Right kidney (tissue), 1 donor: ENCODE results near the gene UQCC2.
A peak's percentile ranks its signal among the peaks of the same experiment; 100 is the strongest.

Source experiments
- DNase-seq: peaks from one replicate; pipeline ENCODE4 v3.0.0-alpha.2; 2016

UQCC2 gene

GRCh38 chr6:33744895-33745546, 33.5 kb upstream of the UQCC2 start:
- DNase-seq: no peak

DNA sequence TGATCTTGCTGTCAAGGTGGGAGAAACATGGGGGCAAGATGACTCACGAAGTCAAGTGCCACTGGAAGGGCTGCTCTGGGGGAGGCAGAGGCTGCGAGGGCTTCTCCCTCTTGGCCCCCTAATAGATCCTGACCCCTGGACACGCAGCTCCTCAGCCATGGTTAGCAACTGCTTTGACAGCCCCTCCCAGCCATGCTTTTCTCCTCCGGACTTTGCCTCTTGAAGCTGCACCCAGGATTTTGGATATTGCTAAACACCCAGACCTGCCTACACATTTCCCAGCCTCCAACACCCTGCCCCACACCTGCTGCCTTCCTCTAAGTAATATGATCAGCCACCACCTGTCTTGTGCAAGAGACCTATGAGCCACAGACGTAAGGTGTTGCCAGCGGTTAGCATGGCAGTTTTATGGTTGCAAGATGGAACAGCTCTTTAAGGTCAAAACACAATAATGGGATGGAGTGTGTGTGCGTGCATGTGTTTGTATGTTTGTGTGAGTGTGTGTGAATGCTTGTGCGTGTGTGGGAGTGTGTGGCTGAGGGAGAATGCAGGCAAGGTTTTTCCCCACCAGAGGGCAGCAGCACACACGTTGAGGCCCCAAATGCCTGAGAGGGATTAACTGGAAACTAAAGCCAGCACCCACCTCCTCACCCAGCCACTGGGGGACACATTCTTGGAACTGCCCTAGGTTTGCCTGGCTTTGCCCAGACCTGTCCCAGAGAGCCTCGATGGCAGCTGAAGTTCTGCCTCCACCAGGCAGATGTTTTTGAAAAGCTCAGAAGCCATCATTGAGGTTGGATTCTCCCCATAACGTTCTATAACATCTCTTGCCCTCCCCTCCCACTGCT, 32.7 kb upstream of the UQCC2 start:
- peak; percentile 81 for DNase-seq

DNA sequence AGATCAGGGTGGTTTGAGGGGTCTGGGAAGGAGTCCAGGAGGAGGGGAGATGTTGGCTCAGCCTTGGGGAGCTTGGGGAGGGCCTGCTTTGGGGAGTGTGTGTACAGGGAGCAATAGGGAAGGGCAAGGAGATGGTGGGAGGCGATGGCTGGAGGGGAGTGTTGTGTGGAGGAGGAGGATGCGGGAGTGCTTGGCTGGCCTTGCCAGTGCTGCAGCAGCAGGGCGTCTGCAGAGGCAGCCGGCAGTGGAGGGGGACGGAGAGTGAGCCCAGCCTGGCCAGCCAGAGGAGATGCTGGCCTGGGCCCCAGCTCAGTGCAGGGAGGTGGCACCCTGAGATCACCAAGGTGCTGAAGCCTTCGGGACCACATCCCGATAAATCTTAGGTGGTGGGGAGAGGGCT, 31.3 kb upstream of the UQCC2 start:
- DNase-seq: no peak

GRCh38 chr6:33742092-33742491, 30.6 kb upstream of the UQCC2 start:
- DNase-seq: no peak

DNA sequence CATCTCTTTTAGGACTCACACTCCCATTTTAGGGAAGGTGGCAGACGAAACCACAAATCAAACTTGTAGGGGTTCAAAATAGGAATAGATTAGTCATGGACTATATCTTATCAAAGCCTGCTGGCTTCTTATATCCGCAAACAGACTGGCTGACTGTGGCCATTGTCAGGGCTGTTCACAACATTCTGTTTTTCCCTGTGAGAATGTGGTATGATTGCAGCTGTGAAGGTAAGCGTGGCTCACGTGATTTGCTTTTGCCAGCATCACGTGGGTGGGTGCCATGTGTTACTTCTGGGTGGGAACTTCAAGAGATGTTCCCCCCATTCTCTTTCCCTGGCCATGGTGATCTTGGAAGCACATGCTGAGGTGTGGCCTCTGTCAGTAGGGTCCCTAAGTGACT, 29.3 kb upstream of the UQCC2 start:
- no peak for DNase-seq

GRCh38 chr6:33740204-33740608, 28.7 kb upstream of the UQCC2 start:
- no peak for DNase-seq

GRCh38 chr6:33739571-33739970, 28.1 kb upstream of the UQCC2 start:
- no peak for DNase-seq

DNA sequence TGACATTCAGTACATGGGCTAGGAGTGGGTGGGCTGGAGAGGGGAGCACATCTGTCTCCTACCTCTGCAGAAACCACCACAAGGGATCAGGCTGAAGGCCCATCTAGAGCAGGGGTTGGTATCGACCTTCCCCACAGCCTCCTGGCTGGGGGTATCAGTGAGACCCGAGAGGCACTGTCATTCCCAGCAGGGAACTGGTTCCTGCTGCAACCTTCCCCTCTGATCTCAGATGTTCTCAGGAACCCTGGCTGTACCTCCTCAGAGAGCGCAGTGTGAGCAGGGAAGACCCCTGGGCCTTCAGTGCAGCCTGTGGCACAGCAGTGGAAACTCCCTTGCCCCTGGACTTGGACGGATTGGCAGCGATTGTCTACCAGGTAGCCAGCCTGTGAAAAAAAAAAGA, 27.4 kb upstream of the UQCC2 start:
- DNase-seq: no peak

DNA sequence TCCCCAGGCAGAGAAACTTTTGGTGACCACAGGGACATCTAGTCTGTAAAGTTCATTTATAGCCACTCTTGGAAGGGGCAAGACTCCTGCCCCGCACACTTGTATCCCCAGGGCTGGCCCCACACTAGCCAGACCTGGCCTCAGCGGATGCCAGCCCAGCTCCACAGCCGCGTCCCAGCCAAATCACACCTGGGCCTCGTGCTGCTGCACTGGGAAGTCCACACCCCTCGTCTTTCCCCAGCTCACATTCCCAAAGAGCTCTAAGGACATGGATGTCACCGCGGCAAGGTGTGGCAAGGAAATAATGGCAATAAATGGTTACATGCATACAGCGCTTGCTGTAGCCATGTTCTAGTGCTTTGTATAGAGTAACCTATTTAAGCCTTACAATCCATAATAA, 26.7 kb upstream of the UQCC2 start:
- no peak for DNase-seq

- no peak for DNase-seq
Observed at GRCh38 chr6:33737267-33738026, 25.9 kb upstream of the UQCC2 start.

DNA sequence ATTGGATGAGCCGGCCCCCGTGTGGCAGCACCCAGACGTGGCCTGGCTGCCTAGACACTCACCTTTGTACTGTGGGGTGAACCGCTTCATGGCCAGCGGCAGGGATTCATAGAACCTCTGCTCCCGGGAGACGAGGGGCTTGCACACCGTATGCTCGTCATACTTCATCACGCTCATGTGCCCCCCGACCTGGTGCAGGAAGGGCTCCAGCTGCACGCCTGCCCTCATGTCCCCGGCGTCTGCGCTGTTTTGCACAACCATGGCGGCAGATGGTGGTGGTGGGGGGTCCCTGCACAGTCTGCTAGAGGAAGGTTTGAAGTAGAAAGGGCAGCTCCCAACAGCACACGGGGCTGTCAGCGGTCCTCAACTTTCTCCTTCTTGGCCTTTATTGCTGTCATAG, 23.7 kb upstream of the UQCC2 start:
- DNase-seq: no peak

- DNase-seq: no peak
Observed at GRCh38 chr6:33733709-33734007, 22.2 kb upstream of the UQCC2 start.

GRCh38 chr6:33732817-33733708, 21.6 kb upstream of the UQCC2 start:
- no peak for DNase-seq

DNA sequence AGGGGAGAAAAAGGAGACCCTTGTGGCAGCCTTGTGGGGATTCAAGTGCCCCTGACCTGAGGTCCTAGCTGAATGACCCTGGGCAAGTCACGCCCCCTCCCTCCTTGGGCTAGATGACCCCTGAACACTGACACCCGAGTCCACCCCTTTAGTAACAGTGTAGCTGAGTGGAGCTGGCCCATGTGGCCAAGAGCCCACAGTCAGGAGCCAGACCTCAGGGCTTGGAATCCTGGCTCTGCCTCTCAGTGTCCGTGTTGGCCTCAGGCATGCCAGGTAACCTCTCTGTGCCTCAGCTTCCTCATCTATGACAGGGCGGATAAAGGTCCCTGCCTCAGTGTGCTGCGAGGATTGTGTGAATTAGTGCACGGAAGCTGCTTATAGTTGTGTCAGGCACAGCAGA, 20.9 kb upstream of the UQCC2 start:
- DNase-seq: no peak

DNA sequence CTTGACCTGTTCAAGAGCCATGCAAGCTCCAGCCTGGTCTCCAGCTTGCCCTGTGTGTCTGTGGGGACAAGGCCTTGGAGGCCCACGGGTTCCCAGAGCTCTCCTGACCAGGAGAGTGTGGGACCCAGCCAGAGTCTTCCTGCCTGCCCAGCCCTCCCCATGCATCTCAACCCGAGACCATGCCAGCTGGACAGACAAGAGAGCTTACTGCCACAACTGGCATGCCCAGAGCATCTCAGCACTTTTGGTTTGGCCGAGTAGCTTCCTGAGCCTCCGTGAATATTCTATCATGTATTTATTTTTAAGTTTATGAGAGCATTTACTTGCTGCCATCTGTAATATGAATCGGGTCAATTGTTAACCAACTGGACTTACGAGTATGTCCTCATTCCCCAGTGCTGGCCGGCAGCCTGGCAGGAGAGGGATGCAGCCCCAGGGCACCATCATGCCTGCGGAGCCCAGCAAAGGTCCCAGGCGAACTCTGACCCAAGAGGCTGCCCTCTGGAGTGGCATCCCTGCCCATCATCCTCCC, 20.3 kb upstream of the UQCC2 start:
- no peak for DNase-seq

GRCh38 chr6:33731035-33731434, 19.5 kb upstream of the UQCC2 start:
- DNase-seq: no peak

DNA sequence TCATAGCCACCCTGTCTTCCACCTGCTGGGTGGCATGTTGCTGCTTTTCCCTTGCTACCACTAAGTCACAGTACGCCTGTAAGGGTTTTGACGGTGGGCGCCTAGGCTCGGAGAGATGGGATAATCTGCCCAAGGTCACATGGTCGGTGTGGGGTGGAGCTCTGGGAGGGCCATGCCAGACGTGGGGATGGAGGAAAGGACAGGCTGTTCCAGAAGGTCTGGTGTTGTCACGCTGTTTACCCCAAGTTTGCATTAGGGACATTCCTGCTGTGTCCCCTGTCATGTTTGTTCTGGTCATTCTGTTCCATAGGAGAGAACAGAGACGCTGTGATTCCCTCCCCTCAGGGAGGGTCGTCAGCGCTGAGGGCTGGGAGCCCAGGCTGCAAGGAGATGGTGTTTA, 19.1 kb upstream of the UQCC2 start:
- DNase-seq: no peak

GRCh38 chr6:33729059-33729458, 17.6 kb upstream of the UQCC2 start:
- no peak for DNase-seq

DNA sequence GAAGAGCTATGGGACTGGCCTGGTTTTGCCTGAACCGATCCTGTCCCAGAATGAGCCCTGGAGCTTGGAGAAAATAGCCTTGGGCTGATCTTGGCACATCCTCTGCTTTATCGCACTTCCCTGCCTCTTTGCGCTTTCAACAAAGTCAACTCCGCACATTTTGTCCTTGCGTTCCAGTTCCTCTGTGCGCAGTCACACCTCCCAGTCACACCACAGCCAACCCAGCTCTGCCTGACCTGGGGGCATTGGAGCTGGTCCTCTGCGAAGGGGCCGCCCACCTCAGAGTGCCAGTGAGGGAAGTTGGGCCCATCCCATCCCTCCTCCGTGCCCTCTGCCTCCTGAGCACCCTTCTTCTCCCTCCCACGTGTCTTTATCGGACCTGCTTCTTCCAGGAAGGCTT, 16.9 kb upstream of the UQCC2 start:
- DNase-seq: no peak

DNA sequence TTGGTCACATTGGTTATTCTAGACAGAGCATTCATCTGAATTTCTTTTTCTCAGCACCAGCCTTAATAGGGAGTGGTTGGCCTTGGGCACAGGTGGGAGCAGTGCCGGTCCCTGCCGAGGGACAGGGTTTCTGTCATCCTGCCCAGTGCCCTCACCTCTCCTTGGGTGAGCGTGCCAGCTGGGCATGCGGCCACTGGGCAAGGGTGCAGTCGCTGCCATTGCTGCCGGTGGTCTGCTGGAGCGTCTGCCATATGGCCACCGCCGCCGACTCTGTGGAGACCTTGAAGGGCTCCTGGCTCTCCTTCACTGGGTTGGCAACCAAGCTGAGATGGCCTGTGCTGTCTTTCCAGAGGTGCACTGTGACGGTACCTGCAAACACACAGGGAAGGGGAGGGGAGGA, 16.4 kb upstream of the UQCC2 start:
- DNase-seq: no peak

- no peak for DNase-seq
Observed at GRCh38 chr6:33727126-33727525, 15.6 kb upstream of the UQCC2 start.

DNA sequence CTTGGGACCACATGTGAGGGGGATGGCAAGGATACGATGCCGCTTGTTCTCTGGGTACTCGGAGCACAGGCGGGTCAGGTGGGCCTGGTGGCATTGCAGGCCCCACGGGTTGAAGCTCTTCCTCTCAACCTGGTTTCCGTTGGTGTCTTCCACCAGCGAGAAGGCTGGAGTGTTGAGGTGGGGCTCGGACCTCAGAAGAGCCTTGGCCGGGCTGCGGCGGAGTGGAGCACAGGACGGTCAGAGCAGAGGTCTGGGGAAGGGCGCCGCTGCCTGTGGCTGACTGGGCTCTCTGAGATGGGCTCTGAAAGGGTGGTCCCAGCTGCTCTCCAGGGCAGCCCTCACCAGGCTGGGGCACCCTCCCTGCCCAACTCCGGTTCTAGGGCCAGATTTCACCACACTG, 15.2 kb upstream of the UQCC2 start:
- DNase-seq: no peak
